Measurements from ENCODE around the gene BBS2. TPM values are rescaled to one million over a fixed set of nuclear protein-coding genes. Genes with fewer than 3 reads are reported as not detected.

Gene BBS2
- total and polyA plus RNA-seq, 2 of the 13 experiments (the other 11 are each of a cell fraction or from before 2014, with no cell fraction given): 59.7 to 68.3 TPM

- TF ChIP-seq CSRNP2 (CRISPR knock-in tag; conservative IDR thresholded peaks at IDR 0.05; ENCODE audit: low read depth): no peak
- TF ChIP-seq ZC3H13 (CRISPR knock-in tag; IDR thresholded peaks at IDR 0.05): no peak
- TF ChIP-seq HHEX (CRISPR knock-in tag; IDR thresholded peaks at IDR 0.05): peak; percentile 18; the same call in 1 of the 2 replicates
- TF ChIP-seq SMAD1 (CRISPR knock-in tag; IDR thresholded peaks at IDR 0.05; ENCODE audit: borderline replicate concordance, low read depth): peak; percentile 16; the same call in 1 of the 2 replicates
- TF ChIP-seq CENPBD1 (CRISPR knock-in tag; IDR thresholded peaks at IDR 0.05; ENCODE audit: borderline replicate concordance, low read depth): no peak
- TF ChIP-seq THAP11 (CRISPR knock-in tag; IDR thresholded peaks at IDR 0.05): no peak
- no peak for TF ChIP-seq HMG20B (CRISPR knock-in tag; conservative IDR thresholded peaks at IDR 0.05)
- TF ChIP-seq ZNF180 (CRISPR knock-in tag; IDR thresholded peaks at IDR 0.05; ENCODE audit: borderline replicate concordance, low read depth): no peak
- no peak for TF ChIP-seq SOX6 (IDR thresholded peaks at IDR 0.05)
- no peak for TF ChIP-seq SOX6 (CRISPR knock-in tag; IDR thresholded peaks at IDR 0.05)
- peak; percentile 52; the same call in 1 of the 2 replicates for TF ChIP-seq RAD21 (CRISPR knock-in tag; IDR thresholded peaks at IDR 0.05)
- TF ChIP-seq TEF (CRISPR knock-in tag; IDR thresholded peaks at IDR 0.05): 0 out of 2 replicates have a peak, but pooled peaks have one; percentile 5
- TF ChIP-seq POLR2G (IDR thresholded peaks at IDR 0.05; ENCODE audit: low read depth, low read length): no peak
- TF ChIP-seq NFAT5 (CRISPR knock-in tag; IDR thresholded peaks at IDR 0.05): no peak
- TF ChIP-seq MED1 (CRISPR knock-in tag; IDR thresholded peaks at IDR 0.05): no peak
- no peak for TF ChIP-seq AFF4 (CRISPR knock-in tag; IDR thresholded peaks at IDR 0.05)
Observed at GRCh38 chr16:56451753-56452689, 67.8 kb downstream of the BBS2 start (continued).

Data from HepG2 (cell line).